GM19099 (cell line): ENCODE data around the gene SPINT1.

ENCODE experiments used
- POLR2A ChIP-seq: IDR thresholded peaks from 3 replicates; pipeline ENCODE4 v1.6.1; 2011; ENCODE audit warnings: low read depth; ENCODE audit not compliant: insufficient read length; ENCODE audit errors: extremely low read depth

The SPINT1 gene

DNA sequence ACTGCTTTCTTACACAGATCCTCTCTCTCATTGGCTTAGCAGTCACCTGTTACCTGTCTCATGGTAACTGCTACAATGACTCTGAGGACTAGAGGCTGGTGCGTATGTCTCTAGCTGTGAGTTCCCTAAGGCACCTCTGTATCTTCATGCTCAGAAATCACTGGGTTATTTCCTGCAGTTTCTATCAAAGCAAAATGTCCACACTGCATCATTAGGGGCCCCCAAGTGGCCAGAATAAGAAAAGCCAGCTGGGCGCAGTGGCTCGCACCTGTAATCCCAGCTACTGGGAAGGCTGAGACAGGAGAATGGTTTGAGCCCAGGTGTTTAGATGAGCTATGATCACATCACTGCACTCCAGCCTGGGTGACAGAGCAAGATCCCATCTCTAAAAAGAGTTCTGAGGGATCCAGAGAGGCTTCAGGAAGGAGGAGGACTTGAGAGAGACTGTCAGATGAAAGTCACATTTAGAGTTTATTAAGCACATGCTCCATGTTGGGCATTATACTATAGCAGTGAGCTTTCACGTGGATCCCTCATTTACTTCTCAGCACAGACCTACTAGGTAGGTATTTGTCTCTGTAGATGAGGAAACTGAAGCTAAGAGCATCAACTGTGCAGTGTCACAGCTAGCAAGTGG is 48.1 kb downstream of the SPINT1 start:
- no peak for TF ChIP-seq POLR2A

DNA sequence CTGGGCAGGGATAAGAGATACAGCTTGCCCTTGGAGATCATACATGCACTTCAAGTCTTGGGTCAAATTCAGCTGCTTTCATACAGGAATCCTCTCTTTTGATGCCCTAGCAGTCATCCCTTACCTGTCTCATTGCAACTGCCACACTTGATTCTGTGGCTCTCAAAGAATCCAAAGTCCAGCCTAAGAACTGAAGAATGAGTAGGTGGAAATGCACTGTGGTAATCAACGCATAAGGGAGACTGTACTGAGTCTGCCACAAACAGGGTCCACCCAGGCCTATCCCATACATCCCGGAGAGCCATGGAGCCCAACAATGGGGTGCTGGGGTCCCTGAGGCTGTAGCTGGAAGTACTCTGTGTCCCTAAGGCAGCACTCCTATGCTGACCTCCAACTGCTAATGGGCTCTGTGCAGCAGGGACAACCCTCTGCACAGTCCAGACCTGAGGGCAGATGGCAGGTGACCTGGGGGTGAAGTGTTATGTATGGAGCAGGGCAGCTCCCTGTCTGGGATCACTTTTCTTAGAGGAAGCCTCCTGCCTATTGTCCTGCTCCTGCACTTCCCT is 48.7 kb downstream of the SPINT1 start:
- no peak for TF ChIP-seq POLR2A

DNA sequence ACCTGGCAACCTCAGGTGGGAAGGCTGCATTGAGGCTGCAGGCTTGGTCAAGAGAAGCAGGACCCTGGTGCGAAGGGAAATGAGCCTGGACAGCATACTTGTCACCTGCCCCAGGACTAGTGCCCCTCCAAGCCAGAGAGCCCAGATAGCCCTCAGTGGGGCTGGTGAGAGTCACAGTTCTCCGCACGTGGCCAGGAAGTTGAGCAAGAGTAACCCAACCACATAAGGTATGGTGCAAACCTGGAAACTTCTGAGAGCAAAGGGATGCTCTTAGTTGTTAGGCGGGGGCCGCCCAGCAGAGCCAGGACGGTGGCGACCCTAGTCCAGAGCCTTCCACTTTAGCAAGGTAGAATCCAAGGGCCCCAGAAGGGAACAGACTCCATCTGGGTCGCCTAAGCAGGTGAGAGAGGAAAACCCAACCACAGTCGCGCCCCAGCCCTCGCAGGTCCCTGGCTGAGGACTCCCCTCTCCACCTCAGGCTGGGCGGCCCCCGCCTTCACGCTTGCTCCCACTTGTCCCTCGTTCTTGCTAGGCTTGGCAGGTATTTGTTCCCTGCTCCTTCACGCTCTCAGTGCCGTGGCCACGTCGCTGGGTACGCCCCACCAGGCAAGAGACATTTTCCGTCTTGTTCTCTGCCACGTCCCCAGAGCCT is 49.3 kb downstream of the SPINT1 start:
- TF ChIP-seq POLR2A = no peak

DNA sequence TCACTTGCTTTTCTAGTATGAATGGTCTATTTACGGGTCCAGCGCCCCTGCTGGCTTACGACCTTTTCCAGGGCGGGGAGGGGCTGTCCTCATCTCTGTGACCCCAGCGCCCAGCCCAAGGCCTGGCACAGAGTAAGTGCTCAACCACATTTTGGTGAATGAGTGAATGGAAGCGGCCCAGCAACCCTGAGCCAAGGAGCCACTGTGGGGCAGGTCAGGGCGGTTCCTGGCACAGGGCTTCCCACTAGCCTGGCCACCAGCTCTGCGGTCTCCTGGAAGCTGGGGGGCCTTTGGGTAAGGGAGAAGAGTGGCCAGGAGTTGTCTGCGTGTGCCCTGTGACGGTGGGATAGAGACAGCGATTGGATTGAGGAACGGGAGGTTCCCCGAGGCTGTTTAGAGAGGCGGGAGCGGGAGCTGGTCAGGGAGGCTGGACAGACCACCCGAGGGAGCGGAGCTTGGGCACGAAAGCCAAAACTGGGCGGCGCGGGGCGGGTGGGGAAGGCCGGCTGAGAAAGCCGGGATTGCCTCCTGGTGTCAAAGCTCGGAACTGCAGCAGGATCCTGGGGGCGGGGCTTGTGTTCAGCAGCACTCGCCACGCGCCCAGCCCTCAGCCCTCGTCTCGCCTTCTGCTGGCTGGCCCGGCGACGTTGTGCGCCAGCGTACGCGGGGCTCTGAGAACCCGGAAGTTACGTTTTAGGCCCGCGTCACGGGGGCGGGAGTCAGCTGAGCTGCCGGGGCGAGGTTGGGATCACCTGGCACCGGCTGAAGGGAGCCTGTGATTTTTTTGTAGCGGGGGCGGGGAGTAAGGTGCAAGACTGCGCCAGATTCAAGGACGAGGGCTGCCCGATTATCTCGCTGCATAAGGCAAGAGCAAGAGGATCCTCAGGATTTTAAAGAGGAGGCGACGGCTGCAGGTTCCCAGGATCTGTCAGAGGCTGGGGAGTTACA is 50.2 kb downstream of the SPINT1 start, which contains the start of gene VPS18:
VPS18 (plus strand) TSS at position 718 of the 948 bp plus-strand sequence. CDS start 319 bp downstream, outside the sequence.
- peak; percentile 65 for TF ChIP-seq POLR2A

DNA sequence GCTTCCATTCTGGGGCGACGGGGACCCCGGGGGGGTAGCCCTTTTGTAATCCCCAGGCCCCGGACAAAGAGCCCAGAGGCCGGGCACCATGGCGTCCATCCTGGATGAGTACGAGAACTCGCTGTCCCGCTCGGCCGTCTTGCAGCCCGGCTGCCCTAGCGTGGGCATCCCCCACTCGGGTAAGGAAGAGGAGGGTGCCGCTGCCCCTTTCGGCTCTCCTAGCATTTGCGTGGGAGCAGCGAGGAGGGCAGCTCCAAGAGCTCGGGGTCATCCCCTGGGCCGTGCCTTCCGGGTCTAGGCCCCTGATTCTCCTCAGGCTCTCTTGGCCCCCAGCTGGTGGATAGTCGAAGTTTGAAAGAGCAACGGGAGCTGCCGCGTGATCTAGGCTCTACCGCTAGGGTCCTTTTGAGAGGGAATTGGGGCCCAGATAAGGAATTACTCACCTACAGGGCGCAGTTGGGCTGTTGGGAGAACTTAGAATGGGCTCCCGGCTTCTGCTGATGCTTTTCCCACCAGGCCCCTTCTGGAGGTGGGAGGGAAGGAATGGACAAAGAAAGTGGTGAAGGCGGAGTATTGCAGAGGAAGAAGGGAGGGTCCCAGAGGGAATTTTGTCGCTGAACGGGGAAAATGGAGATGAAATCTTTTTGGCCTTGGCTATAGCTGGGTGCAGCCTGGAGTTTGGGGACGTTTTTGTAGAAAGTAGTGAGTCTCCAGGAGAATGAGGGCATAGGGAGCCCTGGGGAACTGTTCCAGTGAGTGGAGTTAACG is 51.0 kb downstream of the SPINT1 start:
- no peak for TF ChIP-seq POLR2A

DNA sequence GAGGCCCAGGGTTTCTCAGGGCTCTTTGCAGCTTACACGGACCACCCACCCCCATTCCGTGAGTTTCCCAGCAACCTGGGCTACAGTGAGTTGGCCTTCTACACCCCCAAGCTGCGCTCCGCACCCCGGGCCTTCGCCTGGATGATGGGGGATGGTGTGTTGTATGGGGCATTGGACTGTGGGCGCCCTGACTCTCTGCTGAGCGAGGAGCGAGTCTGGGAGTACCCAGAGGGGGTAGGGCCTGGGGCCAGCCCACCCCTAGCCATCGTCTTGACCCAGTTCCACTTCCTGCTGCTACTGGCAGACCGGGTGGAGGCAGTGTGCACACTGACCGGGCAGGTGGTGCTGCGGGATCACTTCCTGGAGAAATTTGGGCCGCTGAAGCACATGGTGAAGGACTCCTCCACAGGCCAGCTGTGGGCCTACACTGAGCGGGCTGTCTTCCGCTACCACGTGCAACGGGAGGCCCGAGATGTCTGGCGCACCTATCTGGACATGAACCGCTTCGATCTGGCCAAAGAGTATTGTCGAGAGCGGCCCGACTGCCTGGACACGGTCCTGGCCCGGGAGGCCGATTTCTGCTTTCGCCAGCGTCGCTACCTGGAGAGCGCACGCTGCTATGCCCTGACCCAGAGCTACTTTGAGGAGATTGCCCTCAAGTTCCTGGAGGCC is 55.8 kb downstream of the SPINT1 start:
- no peak for TF ChIP-seq POLR2A

DNA sequence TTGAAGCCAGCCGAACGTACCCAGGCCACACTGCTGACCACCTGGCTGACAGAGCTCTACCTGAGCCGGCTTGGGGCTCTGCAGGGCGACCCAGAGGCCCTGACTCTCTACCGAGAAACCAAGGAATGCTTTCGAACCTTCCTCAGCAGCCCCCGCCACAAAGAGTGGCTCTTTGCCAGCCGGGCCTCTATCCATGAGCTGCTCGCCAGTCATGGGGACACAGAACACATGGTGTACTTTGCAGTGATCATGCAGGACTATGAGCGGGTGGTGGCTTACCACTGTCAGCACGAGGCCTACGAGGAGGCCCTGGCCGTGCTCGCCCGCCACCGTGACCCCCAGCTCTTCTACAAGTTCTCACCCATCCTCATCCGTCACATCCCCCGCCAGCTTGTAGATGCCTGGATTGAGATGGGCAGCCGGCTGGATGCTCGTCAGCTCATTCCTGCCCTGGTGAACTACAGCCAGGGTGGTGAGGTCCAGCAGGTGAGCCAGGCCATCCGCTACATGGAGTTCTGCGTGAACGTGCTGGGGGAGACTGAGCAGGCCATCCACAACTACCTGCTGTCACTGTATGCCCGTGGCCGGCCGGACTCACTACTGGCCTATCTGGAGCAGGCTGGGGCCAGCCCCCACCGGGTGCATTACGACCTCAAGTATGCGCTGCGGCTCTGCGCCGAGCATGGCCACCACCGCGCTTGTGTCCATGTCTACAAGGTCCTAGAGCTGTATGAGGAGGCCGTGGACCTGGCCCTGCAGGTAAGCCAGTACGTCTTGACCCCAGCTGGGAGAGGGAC is 56.6 kb downstream of the SPINT1 start:
- TF ChIP-seq POLR2A = no peak

DNA sequence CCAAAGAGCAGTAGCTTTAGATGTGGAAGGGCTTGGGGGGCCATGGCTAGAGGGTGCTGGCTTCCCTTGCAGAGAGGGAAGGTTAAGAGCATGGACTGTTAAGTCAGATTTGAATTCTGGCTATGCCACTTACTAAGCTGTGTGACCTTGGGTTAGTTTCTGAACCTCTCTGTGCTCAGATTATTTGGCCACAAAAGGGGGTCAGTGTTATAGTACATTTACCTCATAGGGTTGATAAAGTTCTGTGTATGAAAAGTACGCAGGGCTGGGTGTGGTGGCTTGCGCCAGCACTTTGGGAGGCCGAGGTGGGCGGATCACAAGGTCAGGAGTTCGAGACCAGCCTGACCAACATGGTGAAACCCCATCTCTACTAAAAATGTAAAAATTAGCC is 57.2 kb downstream of the SPINT1 start:
- TF ChIP-seq POLR2A = no peak

DNA sequence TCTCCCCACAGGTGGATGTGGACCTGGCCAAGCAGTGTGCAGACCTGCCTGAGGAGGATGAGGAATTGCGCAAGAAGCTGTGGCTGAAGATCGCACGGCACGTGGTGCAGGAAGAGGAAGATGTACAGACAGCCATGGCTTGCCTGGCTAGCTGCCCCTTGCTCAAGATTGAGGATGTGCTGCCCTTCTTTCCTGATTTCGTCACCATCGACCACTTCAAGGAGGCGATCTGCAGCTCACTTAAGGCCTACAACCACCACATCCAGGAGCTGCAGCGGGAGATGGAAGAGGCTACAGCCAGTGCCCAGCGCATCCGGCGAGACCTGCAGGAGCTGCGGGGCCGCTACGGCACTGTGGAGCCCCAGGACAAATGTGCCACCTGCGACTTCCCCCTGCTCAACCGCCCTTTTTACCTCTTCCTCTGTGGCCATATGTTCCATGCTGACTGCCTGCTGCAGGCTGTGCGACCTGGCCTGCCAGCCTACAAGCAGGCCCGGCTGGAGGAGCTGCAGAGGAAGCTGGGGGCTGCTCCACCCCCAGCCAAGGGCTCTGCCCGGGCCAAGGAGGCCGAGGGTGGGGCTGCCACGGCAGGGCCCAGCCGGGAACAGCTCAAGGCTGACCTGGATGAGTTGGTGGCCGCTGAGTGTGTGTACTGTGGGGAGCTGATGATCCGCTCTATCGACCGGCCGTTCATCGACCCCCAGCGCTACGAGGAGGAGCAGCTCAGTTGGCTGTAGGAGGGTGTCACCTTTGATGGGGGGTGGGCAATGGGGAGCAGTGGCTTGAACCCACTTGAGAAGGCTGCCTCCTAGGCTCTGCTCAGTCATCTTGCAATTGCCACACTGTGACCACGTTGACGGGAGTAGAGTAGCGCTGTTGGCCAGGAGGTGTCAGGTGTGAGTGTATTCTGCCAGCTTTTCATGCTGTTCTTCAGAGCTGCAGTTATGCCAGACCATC is 59.0 kb downstream of the SPINT1 start:
- no peak for TF ChIP-seq POLR2A

DNA sequence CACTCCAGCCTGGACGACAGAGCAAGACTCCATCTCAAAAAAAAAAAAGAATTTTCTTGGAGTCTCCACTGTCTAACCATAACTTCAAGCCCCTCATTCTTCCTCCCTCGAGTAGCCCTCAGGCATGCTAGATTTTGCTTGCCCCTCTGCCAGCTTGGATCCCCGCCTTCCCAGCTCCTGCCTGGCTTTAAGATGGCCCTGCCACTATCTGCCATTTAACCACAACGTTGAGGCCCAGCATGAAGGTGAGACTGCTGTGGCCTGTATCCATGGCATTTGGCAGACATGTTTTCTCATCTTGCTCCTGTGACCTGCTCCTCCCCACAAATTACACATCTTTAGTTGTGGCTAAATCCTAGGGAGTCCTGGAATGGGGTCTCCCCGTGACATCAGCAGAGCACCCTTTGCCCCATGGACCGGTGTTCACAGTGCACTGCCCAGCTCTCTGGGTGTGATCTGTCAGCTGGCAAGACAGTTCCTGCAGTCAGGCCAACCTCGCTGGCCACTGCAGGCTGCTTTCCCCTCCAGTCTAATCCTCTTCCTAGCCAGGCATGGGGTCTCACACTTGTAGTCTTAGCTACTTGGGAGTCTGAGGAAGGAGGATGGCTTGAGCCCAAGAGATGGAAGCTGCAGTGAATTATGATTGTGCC is 60.8 kb downstream of the SPINT1 start:
- TF ChIP-seq POLR2A = no peak

DNA sequence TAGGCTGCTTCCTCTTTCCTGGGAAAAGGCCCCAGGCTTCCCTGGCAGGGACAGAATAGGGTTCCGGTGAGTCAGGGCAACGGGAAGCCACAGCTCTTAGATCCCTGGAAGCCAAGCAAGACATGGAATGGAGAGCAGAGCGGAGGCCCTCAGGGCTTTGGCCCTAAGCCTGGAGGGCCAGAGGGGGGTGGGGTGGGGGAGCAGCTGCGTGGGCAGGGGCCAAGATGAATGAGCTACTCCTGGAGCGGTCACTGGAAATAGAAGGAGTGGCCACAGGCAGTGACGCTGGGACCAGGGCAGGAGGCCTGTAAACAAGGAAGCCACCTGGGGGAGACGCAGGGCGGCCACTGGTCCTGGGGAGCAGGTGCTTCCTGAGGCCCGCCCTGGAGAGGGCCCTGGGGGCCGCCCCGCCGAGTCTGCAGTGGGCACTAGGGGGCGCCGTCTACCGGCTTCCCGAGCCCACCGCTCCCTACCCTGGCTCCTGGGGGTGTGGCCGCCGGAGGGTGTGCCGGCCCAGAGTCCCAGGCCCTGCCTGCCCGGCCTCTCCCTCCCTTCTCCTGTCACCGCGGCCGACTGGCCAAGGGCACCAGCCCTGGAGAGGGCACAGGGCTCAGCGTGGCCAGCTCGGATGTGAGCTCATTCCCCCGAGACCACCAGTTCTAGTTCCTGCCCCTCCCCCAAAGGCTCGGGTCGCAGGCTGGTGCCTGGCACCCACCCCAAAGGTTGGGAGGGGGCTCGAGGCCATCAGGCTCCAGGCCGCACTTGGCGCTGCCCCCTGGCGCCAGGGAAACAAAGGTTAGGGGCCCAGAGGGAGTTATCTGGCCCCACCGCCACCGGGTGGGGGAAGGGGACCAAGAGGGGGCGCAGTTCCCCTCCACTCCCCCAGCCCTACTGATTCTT is 62.5 kb downstream of the SPINT1 start:
- no peak for TF ChIP-seq POLR2A
